ENCODE measurements around the gene KNCN. TPM values are rescaled to one million over a fixed set of nuclear protein-coding genes. Genes with fewer than 3 reads are reported as not detected.

Gene KNCN
- total and polyA plus RNA-seq, 8 donors: not detected

- FAIRE-seq (no peak), DNase-seq (no peak), ATAC-seq (no peak)
- Histone ChIP-seq H3K27ac (no peak overlapping the region), H3K36me3 (no peaks in the 10 kb centered on the region), H3K9me3 (no peaks in the 10 kb centered on the region), H3K4me3 (no peak overlapping the region), H3K27me3 (peaks cover 0 to 13% (median 0%) of the 10 kb centered on the region in 4 donors), H3K4me1 (no peaks in the 10 kb centered on the region)
- intact Hi-C loops (cut with DNase I): no loop called here
- TF ChIP-seq, protein P1, sequence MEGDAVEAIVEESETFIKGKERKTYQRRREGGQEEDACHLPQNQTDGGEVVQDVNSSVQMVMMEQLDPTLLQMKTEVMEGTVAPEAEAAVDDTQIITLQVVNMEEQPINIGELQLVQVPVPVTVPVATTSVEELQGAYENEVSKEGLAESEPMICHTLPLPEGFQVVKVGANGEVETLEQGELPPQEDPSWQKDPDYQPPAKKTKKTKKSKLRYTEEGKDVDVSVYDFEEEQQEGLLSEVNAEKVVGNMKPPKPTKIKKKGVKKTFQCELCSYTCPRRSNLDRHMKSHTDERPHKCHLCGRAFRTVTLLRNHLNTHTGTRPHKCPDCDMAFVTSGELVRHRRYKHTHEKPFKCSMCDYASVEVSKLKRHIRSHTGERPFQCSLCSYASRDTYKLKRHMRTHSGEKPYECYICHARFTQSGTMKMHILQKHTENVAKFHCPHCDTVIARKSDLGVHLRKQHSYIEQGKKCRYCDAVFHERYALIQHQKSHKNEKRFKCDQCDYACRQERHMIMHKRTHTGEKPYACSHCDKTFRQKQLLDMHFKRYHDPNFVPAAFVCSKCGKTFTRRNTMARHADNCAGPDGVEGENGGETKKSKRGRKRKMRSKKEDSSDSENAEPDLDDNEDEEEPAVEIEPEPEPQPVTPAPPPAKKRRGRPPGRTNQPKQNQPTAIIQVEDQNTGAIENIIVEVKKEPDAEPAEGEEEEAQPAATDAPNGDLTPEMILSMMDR (IDR thresholded peaks at IDR 0.05): no peak
- 71 to 85% methylated on average over 3 of the region's 3 CpGs for WGBS, 2 donors
Measured at GRCh38 chr1:46497020-46497419, 54.4 kb downstream of the KNCN start.

DNA sequence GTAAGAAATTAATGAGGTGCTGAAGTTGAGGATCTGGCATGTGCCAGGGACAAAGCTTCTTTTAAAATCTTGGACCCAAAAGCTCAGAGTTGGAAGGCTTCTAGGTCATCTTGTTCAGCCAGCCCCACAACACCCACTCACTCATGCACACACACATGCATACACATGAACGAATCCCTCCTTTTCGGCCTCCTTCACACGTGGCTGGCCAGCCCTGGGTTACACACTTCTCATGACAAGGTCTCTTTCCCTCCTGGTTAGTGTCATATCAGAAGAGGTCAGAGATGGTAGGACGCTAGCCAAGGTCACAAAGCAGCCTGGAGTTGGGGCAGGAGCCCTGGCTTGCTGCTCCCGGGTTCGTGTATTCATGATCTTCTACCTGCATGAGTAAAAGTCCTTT lies 54.9 kb downstream of the KNCN start:
- WGBS, 2 donors: 54 to 68% methylated on average over 6 of the region's 6 CpGs
- peaks cover 0 to 18% (median 0%) of the 10 kb centered on the region in 4 donors for H3K27me3 ChIP-seq
- TF ChIP-seq, protein P1 (IDR thresholded peaks at IDR 0.05): no peak
- DNase-seq: peak in 1 of 6 donors; percentile 6
- H3K36me3 ChIP-seq: no peaks in the 10 kb centered on the region
- no peak overlapping the region for H3K27ac ChIP-seq
- intact Hi-C loops (cut with DNase I): no loop called here
- no peak overlapping the region for H3K4me3 ChIP-seq
- no peaks in the 10 kb centered on the region for H3K4me1 ChIP-seq
- no peak for FAIRE-seq
- H3K9me3 ChIP-seq: no peaks in the 10 kb centered on the region
- ATAC-seq: no peak

GRCh38 chr1:46495778-46496177 lies 55.7 kb downstream of the KNCN start:
- H3K4me1 ChIP-seq: peaks cover 0 to 1% (median 0%) of the 10 kb centered on the region in 3 donors
- DNase-seq (peak in 1 of 6 donors; percentile 9), FAIRE-seq (no peak), ATAC-seq (no peak)
- H3K27ac ChIP-seq: no peak overlapping the region
- H3K4me3 ChIP-seq: no peak overlapping the region
- TF ChIP-seq, protein P1 (IDR thresholded peaks at IDR 0.05): no peak
- 89 to 96% methylated on average over 2 of the region's 2 CpGs for WGBS, 2 donors
- no peaks in the 10 kb centered on the region for H3K9me3 ChIP-seq
- H3K36me3 ChIP-seq: no peaks in the 10 kb centered on the region
- intact Hi-C loops (cut with DNase I): no loop called here
- peaks cover 0 to 25% (median under 1%) of the 10 kb centered on the region in 4 donors for H3K27me3 ChIP-seq

Other genes starting within 250 kb of the KNCN start
- 10 to 100 TPM; 20.9 to 31.3 (median 26.2) TPM for gene LRRC41, start 248.0 kb downstream of the KNCN start, total RNA-seq
- 10 to 100 TPM; 19.8 to 30.3 TPM for gene LRRC41, start 248.0 kb downstream of the KNCN start, polyA plus RNA-seq
- 10 to 100 TPM; 51.8 to 83.1 (median 69.2) TPM for gene UQCRH, start 247.9 kb downstream of the KNCN start, total RNA-seq
- 100 to 1,000 TPM; 141 to 183 TPM for gene UQCRH, start 247.9 kb downstream of the KNCN start, polyA plus RNA-seq
- gene NSUN4, start 210.8 kb downstream of the KNCN start, total RNA-seq: 10 to 100 TPM in 5 of 6 donors, 1 to 10 TPM in 1; 9.0 to 16.4 (median 11.5) TPM
- gene NSUN4, start 210.8 kb downstream of the KNCN start, polyA plus RNA-seq: 1 to 10 TPM; 8.1 to 9.4 TPM
- 10 to 100 TPM; 19.5 to 34.6 (median 24.7) TPM for gene FAAH, start 157.3 kb downstream of the KNCN start, total RNA-seq
- gene FAAH, start 157.3 kb downstream of the KNCN start, polyA plus RNA-seq: 100 to 1,000 TPM; 103 to 122 TPM
- gene DMBX1, start 61.8 kb downstream of the KNCN start, total RNA-seq: not detected
- not detected for gene DMBX1, start 61.8 kb downstream of the KNCN start, polyA plus RNA-seq
- gene MKNK1, start 52.6 kb upstream of the KNCN start, total RNA-seq: 100 to 1,000 TPM in 3 of 6 donors, 10 to 100 TPM in 3; 44.9 to 122 (median 92.1) TPM
- 100 to 1,000 TPM; 145 to 172 TPM for gene MKNK1, start 52.6 kb upstream of the KNCN start, polyA plus RNA-seq
- 10 to 100 TPM; 11.2 to 21.3 (median 14.4) TPM for gene MOB3C, start 65.2 kb upstream of the KNCN start, total RNA-seq
- 10 to 100 TPM; 14.0 to 16.7 TPM for gene MOB3C, start 65.2 kb upstream of the KNCN start, polyA plus RNA-seq
- 10 to 100 TPM; 18.1 to 23.3 (median 21.5) TPM for gene ATPAF1, start 116.7 kb upstream of the KNCN start, total RNA-seq
- 10 to 100 TPM; 19.4 to 21.5 TPM for gene ATPAF1, start 116.7 kb upstream of the KNCN start, polyA plus RNA-seq
- not detected for gene TEX38, start 120.2 kb upstream of the KNCN start, total RNA-seq
- under 1 TPM; 0.35 to 0.80 TPM for gene TEX38, start 120.2 kb upstream of the KNCN start, polyA plus RNA-seq
- 10 to 100 TPM; 24.9 to 55.2 (median 31.9) TPM for gene EFCAB14, start 167.5 kb upstream of the KNCN start, total RNA-seq
- gene EFCAB14, start 167.5 kb upstream of the KNCN start, polyA plus RNA-seq: 10 to 100 TPM in 1 of 2 donors, 1 to 10 TPM in 1; 8.4 to 19.8 TPM
- gene CYP4B1, start 247.4 kb upstream of the KNCN start, total RNA-seq: 1 to 10 TPM in 3 of 6 donors, under 1 TPM in 2, not detected in 1; 0.25 to 5.8 (median 1.0) TPM
- gene CYP4B1, start 247.4 kb upstream of the KNCN start, polyA plus RNA-seq: 1 to 10 TPM; 2.3 to 3.0 TPM

All from pancreas (tissue), 10 donors.